GM12878 (cell line): ENCODE data around the gene HCFC1. TPM values are rescaled to one million over a fixed set of nuclear protein-coding genes. Genes with fewer than 3 reads are reported as not detected.

Experiments
- ATAC-seq: fragments of 200-7000 bp; cut with Tn5 transposase; 3 replicates; pipeline ENCODE4 v1.9.1; 2020; ENCODE audit warnings: mild to moderate bottlenecking, moderate library complexity
- BruUV-seq: library from RNA; stranded (reverse); fragments of 400-500 nt; replicated peaks from 2 replicates; lab custom pipeline; 2021; lab: Mats Ljungman, UMichigan
- CTCF ChIA-PET: fragments of 300-600 bp; sonication (Branson Sonifier 250); formaldehyde crosslinking; extraction: SDS; loops from one replicate; lab custom pipeline; 2021; ENCODE audit warnings: inconsistent platforms; lab: Yijun Ruan, JAX
- POLR2A ChIA-PET: fragments of 350-600 bp; formaldehyde crosslinking; extraction: SDS; loops from one replicate; lab custom pipeline; 2021; ENCODE audit warnings: inconsistent platforms; lab: Charles Lee
- RAD21 ChIA-PET: fragments of 300-600 bp; sonication (Branson Sonifier 250); formaldehyde crosslinking; loops from one replicate; lab custom pipeline; 2023; ENCODE audit warnings: antibody characterized with exemption; ENCODE audit not compliant: unreplicated experiment; lab: Charles Lee
- SMC1A ChIA-PET: fragments of 300-600 bp; sonication (Branson Sonifier 250); formaldehyde crosslinking; loops from one replicate; lab custom pipeline; 2023; ENCODE audit not compliant: unreplicated experiment, uncharacterized antibody; lab: Charles Lee
- DNase-seq: peaks from one replicate; pipeline ENCODE4 v3.0.0-alpha.2; 2011; ENCODE audit warnings: low read depth, low spot score
- FAIRE-seq: peaks from 3 replicates; lab custom pipeline; 2011; peaks lifted over from hg19 to GRCh38; lab: Jason Lieb, UNC
- H2AFZ ChIP-seq: 2 replicates; pipeline ENCODE4 v1.6.0; 2011; ENCODE audit warnings: low read depth, low read length, control low read depth; ENCODE audit not compliant: control insufficient read depth
- H3K27ac ChIP-seq: 2 replicates; pipeline ENCODE4 v1.5.1; 2011; ENCODE audit warnings: control low read depth; ENCODE audit not compliant: control insufficient read depth, insufficient read depth
- H3K27me3 ChIP-seq, 2 experiments: replicated peaks in 1 of 2; 2 replicates each; pipeline versions ENCODE4 v1.6.0 to v1.6.1; 2011; ENCODE audit warnings: low read length in 1 of 2; ENCODE audit not compliant: control insufficient read depth in 2 of 2, insufficient read depth in 2 of 2
- H3K36me3 ChIP-seq, 2 experiments: 2 replicates each; pipeline ENCODE4 v1.5.1; 2011; ENCODE audit warnings: low read length in 1 of 2; ENCODE audit not compliant: control insufficient read depth in 2 of 2, insufficient read depth in 2 of 2
- H3K4me1 ChIP-seq: 2 replicates; pipeline ENCODE4 v1.6.1; 2011; ENCODE audit warnings: mild to moderate bottlenecking, low read length, moderate library complexity, mixed read lengths; ENCODE audit not compliant: control insufficient read depth, insufficient read depth
- H3K4me2 ChIP-seq: 2 replicates; pipeline ENCODE4 v1.6.0; 2011; ENCODE audit warnings: control low read depth; ENCODE audit not compliant: control insufficient read depth, insufficient read depth
- H3K4me3 ChIP-seq: fragments of 200-600 bp; sonication (generic); 2 replicates; pipeline ENCODE4 v1.5.1; 2016
- H3K79me2 ChIP-seq: 2 replicates; pipeline ENCODE4 v1.6.0; 2011; ENCODE audit warnings: low read length; ENCODE audit not compliant: control insufficient read depth, insufficient read depth
- H3K9ac ChIP-seq: 2 replicates; pipeline ENCODE4 v1.8.0; 2011; ENCODE audit warnings: low read length, control low read depth, mixed read lengths; ENCODE audit not compliant: control insufficient read depth, insufficient read depth
- H3K9me3 ChIP-seq: replicated peaks from 3 replicates; pipeline ENCODE4 v1.5.1; 2011; ENCODE audit warnings: mild to moderate bottlenecking, low read length; ENCODE audit not compliant: control insufficient read depth, insufficient read depth
- H4K20me1 ChIP-seq: 2 replicates; pipeline ENCODE4 v1.6.0; 2011; ENCODE audit not compliant: control insufficient read depth, insufficient read depth
- BCL11A ChIP-seq: IDR thresholded peaks from 2 replicates; pipeline ENCODE4 v1.6.1; 2011; ENCODE audit warnings: low read depth, low read length
- BCL3 ChIP-seq: IDR thresholded peaks from 2 replicates; pipeline ENCODE4 v1.6.1; 2011; ENCODE audit warnings: borderline replicate concordance, low read depth, mild to moderate bottlenecking, moderate library complexity, low read length; ENCODE audit not compliant: insufficient read depth, poor library complexity, severe bottlenecking
- BHLHE40 ChIP-seq, 2 experiments: fragments of 450-650 bp in 1 of 2; IDR thresholded peaks; 2 replicates each; pipeline ENCODE4 v1.6.1; 2011 to 2017; ENCODE audit warnings: low read depth in 2 of 2, borderline replicate concordance in 1 of 2, improper control_type of control experiment in 1 of 2, low read length in 1 of 2, mild to moderate bottlenecking in 1 of 2
- DPF2 ChIP-seq: fragments of 450-650 bp; IDR thresholded peaks from 2 replicates; pipeline ENCODE4 v1.6.1; 2017; ENCODE audit warnings: mild to moderate bottlenecking
- HDAC6 ChIP-seq: fragments of 200-600 bp; sonication (generic); IDR thresholded peaks from one replicate; pipeline ENCODE4 v1.8.0; 2017; ENCODE audit warnings: antibody characterized with exemption; ENCODE audit not compliant: unreplicated experiment
- KLF5 ChIP-seq: fragments of 450-650 bp; IDR thresholded peaks from 2 replicates; pipeline ENCODE4 v1.6.1; 2014; ENCODE audit warnings: mild to moderate bottlenecking; ENCODE audit not compliant: partially characterized antibody
- NR2C2 ChIP-seq: IDR thresholded peaks from 2 replicates; pipeline ENCODE4 v1.6.1; 2011; ENCODE audit warnings: borderline replicate concordance, low read depth; ENCODE audit not compliant: control insufficient read depth, insufficient read length
- POLR2AphosphoS2 ChIP-seq: IDR thresholded peaks from 2 replicates; pipeline ENCODE4 v1.6.1; 2011; ENCODE audit warnings: low read depth, mild to moderate bottlenecking, low read length, improper control_type of control experiment, moderate library complexity
- POU2F2 ChIP-seq: IDR thresholded peaks from 3 replicates; pipeline ENCODE4 v1.6.1; 2011; ENCODE audit warnings: low read depth, mild to moderate bottlenecking, low read length, borderline replicate concordance
- SMC3 ChIP-seq: IDR thresholded peaks from 2 replicates; pipeline ENCODE4 v1.6.1; 2011; ENCODE audit warnings: low read length, improper control_type of control experiment, borderline replicate concordance
- SP1 ChIP-seq: IDR thresholded peaks from one replicate; pipeline ENCODE4 v1.6.1; 2011; ENCODE audit warnings: low read depth, low read length
- USF2 ChIP-seq: IDR thresholded peaks from 2 replicates; pipeline ENCODE4 v1.6.1; 2011; ENCODE audit warnings: low read depth, low read length, improper control_type of control experiment, borderline replicate concordance
- ZBTB11 ChIP-seq: fragments of 450-650 bp; formaldehyde crosslinking; IDR thresholded peaks from 2 replicates; pipeline ENCODE4 v1.5.0; 2022; ENCODE audit warnings: mild to moderate bottlenecking, missing genetic modification characterization
- ZNF207 ChIP-seq: fragments of 450-650 bp; IDR thresholded peaks from 2 replicates; pipeline ENCODE4 v1.6.1; 2014; ENCODE audit warnings: antibody characterized with exemption, mild to moderate bottlenecking, borderline replicate concordance
- WGBS: methylation state at CpG from one replicate; pipeline ENCODE4 v1.1.6; 2016; ENCODE audit warnings: low lambda C conversion rate; ENCODE audit not compliant: insufficient replicate concordance, insufficient coverage; ENCODE audit errors: missing lambda C conversion rate; 5-methylcytosine and 5-hydroxymethylcytosine counted together
- in situ Hi-C: fragments of 300-500 bp; cut with MboI; formaldehyde crosslinking; loops from 9 replicates; pipeline ENCODE4 v1.14.3; 2018; ENCODE audit warnings: mixed read lengths
- intact Hi-C: fragments of 100-400 bp; cut with micrococcal nuclease; formaldehyde crosslinking; loops from one replicate; pipeline ENCODE4 v1.14.2; 2022; ENCODE audit not compliant: unreplicated experiment
- polyA plus RNA-seq, 11 experiments: library from polyadenylated mRNA; depleted of rRNA in 4 of 11; unstranded in 6 of 11; stranded (reverse) in 5 of 11; fragments of >200 nt; fragmentation: Nextera tagmentation in 4 of 11; fragmentation: Illumina TruSeq in 1 of 11; extraction: Ambion mirVana in 4 of 11; extraction: Trizol in 1 of 11; gene quantifications; 1 replicate in 1 of 11; 2 replicates in 10 of 11; pipeline versions ENCODE4 v1.2.1 to v1.2.3, GENCODE V29; 2011 to 2016; ENCODE audit warnings: inconsistent platforms in 2 of 11, missing spikeins in 2 of 11, low read depth in 1 of 11
- total RNA-seq, 4 experiments: library from RNA; depleted of rRNA in 3 of 4; stranded (reverse); fragments of >200 nt in 3 of 4; fragmentation: Illumina TruSeq in 1 of 4; extraction: Trizol in 1 of 4; gene quantifications; 2 replicates each; pipeline versions ENCODE4 v1.2.1 to v1.2.3, GENCODE V29; 2013 to 2021
- TF ChIP-seq, protein P1 (sequence below): IDR thresholded peaks from 2 replicates; pipeline ENCODE4 v1.6.1; 2012; ENCODE audit warnings: low read depth, low read length, improper control_type of control experiment
- TF ChIP-seq, protein P2 (sequence below): IDR thresholded peaks from 2 replicates; pipeline ENCODE4 v1.6.1; 2011; ENCODE audit warnings: mild to moderate bottlenecking, low read depth, low read length, moderate library complexity; ENCODE audit not compliant: insufficient replicate concordance

The HCFC1 gene
- total and polyA plus RNA-seq, 10 of the 15 experiments (the other 5 are each of a cell fraction or from before 2014, with no cell fraction given): 3.9 to 92.7 (median 23.5) TPM

- intact Hi-C loops: no loop called here
- POLR2A ChIA-PET: no interaction called here
- RAD21 ChIA-PET: no interaction called here
- Histone ChIP-seq H4K20me1 (no peaks in the 10 kb centered on the region), H3K4me2 (no peak overlapping the region), H3K4me1 (no peaks in the 10 kb centered on the region), H3K27ac (no peak overlapping the region), H2AFZ (no peak overlapping the region), H3K9me3 (no peaks in the 10 kb centered on the region), H3K4me3 (no peak overlapping the region), H3K36me3 (peaks cover 0 to 3% of the 10 kb centered on the region in 2 experiments; a peak in 2 of 4 replicates), H3K9ac (no peak overlapping the region), H3K27me3 (0 out of 4 replicates have a peak, but pooled peaks cover 0 to 1% of the 10 kb centered on the region in 2 experiments), H3K79me2 (peaks cover 4% of the 10 kb centered on the region)
- ATAC-seq: no peak
- TF ChIP-seq NR2C2 (no peak), KLF5 (no peak), HDAC6 (no peak), ZBTB11 (CRISPR knock-in tag) (no peak), POLR2AphosphoS2 (no peak), BCL11A (no peak), SMC3 (no peak), SP1 (no peak), ZNF207 (no peak), DPF2 (no peak), BHLHE40 (IDR thresholded peaks at IDR 0.05; ENCODE audit: borderline replicate concordance in 1 of 2, low read depth in 2 of 2, low read length in 1 of 2) (no peak), USF2 (no peak), POU2F2 (no peak), BCL3 (no peak)
- TF ChIP-seq, protein P1, sequence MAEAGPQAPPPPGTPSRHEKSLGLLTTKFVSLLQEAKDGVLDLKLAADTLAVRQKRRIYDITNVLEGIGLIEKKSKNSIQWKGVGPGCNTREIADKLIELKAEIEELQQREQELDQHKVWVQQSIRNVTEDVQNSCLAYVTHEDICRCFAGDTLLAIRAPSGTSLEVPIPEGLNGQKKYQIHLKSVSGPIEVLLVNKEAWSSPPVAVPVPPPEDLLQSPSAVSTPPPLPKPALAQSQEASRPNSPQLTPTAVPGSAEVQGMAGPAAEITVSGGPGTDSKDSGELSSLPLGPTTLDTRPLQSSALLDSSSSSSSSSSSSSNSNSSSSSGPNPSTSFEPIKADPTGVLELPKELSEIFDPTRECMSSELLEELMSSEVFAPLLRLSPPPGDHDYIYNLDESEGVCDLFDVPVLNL: no peak
- TF ChIP-seq, protein P2, sequence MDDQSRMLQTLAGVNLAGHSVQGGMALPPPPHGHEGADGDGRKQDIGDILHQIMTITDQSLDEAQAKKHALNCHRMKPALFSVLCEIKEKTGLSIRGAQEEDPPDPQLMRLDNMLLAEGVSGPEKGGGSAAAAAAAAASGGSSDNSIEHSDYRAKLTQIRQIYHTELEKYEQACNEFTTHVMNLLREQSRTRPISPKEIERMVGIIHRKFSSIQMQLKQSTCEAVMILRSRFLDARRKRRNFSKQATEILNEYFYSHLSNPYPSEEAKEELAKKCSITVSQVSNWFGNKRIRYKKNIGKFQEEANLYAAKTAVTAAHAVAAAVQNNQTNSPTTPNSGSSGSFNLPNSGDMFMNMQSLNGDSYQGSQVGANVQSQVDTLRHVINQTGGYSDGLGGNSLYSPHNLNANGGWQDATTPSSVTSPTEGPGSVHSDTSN: no peak
- WGBS: 79% methylated on average over 6 of the region's 6 CpGs
- in situ Hi-C loops: no loop called here
- CTCF ChIA-PET: interaction anchor here (0.6 to 1.0 kb wide), 2 partner anchors 29 to 32 kb away, joined by 3 read pairs; no protein-coding TSS in a partner anchor
- FAIRE-seq: no peak
- BruUV-seq: no TSS peak
- SMC1A ChIA-PET: no interaction called here
- no peak for DNase-seq
Measured at GRCh38 chrX:153917869-153918268, 53.7 kb downstream of the HCFC1 start.
